T1000 (cell line): ENCODE results near the gene DNER.
"Not testable (repeated sequence)": the region's sequence is repeated elsewhere in the genome, so short reads cannot be mapped to it uniquely, and the experiment has no call there.

Experiments used
- DNase-seq: peaks from one replicate; lab custom pipeline; 2025; ENCODE audit warnings: mixed read lengths; lab: John Stamatoyannopoulos, UW

DNER gene

DNA sequence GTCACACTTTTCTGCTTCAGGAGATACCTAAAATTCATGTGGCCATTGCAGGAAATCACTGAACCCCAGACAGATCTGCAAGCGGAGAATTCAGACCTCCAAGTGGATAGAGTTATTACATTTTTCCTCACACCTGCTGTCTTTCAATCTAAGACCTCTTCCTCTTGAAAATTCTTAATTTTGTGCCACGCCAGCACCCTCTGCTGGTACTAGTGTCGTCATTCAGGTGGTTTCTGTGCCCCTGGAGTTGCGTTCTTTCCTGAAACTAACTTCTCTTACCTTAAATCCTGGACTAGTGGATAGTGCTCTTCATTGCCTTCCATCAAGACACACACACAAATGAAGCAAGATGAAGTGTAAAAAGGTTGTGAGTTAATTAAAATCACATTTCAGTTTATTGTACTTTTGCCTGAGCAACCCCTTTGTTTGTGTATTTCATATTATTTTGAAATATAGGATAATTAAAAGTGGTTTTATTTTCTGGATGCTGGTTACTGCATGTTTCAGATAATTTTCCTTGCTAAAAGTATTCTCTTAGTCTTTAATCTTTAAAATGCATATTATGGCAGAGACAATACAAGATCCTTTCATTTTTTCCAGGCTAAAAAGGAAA is 1.6 kb upstream of the DNER start:
- no peak for DNase-seq

DNA sequence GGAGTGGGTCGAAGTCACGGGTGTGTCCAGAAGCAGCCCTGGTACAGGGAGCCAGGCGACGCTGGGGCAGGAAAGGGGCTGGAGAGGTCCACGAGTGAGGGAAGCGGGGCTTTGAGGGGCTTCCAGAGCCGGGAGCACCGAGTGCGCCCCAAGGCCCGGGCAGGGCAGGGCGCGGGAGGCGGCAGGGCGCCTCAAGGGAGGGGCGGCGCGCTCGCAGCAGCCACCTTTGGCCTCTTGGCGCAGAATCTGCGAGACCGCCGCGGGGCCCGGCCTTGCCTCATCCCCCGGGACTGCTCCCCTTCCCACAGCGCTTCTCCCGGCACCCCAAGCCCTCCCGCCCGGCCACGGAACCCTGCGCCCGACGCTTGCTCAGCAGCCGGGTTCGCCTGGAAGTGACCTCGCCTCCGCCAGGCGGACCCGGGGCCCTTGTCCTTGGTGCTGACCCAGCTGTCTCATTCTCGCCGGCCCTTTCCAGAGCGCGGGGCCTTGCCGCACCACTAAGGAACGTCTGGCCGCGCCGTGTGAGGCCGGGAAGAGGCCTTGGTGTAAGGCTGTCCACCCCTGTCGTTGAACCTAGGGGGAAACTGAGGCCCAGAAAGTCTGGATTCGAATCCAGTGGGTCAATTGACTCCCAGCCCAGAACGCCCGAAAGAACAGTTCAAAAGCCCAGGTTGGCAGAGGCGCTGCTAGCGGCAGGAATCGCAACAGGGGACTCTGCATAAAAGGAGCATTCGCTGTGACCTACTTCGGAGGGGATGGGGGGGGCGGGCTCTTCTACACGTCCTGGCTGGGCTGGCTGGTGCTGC is 584 bp upstream of the DNER start:
- DNase-seq, result peak; percentile 51

DNA sequence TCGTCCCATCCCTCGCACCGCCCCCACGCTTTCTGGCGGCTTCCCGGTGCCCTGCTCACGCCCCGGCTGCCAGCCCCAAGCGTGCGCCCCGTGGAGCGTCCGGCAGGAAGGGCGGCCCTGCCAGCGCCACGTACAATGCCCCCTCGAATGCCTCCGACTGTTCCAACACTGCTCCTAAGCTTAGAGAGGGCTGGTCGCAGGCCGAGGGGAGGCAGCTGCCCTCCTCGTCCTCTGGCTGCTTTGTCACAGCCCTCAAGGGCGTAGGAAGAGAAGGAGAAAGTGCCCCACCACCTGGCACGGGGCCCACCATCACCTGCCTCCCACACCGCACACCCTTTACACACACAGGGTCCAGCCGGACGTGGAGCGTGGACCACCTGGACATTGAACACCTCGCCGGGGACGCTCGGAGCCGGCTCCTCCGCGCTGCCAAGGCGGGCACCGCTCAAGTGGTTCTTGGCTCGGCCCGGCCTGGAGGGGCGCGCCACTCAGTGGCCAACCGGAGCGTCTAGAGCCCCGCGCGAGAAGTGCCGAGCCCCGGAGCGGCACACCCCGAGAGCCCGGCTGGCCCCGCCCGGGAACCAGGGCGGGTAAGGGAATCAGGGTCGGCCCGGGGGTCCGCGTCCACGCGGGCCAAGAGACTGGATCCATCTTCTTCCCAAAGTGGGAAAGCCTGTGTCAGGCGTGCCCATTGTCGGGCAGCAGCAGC is 830 bp downstream of the DNER start:
- DNase-seq, result peak; percentile 49

DNA sequence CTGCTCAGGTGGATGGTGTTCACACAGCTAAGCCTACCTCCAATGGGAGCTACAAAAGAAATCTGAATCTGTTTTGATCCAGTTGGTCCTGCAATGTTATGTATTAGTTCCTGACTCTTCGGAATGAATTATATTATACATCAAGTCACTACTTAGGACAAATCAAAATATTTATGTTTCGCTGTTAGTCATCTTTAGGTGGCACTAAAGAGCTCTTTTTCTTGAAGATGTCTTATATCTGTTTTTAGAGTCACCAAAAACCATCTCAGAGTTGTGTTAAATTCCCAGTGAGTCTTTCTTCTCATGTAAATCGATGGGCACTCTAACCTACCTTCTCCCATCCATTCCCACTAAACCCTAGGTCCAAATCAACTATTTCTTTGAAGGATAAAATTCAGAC is 2.2 kb downstream of the DNER start:
- no peak for DNase-seq

DNA sequence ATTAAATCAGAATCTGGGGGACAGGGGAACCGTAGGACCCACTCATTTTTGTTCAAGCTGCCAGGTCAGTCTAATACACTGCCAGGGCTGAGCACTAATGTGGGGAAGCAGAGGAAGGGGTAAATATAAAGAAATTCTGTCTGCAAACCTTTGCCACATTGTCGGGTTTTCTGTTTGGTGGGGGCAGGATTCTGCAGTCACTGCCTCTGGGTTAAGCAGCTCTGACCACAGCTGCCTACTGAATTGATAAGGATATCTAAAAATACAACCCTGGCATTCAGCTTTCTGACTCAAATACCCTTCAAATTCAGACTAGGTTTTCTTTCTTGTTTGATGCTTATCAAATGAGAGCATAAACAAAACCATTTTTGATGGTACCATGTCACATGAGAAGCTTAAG is 6.0 kb downstream of the DNER start:
- no peak for DNase-seq

DNA sequence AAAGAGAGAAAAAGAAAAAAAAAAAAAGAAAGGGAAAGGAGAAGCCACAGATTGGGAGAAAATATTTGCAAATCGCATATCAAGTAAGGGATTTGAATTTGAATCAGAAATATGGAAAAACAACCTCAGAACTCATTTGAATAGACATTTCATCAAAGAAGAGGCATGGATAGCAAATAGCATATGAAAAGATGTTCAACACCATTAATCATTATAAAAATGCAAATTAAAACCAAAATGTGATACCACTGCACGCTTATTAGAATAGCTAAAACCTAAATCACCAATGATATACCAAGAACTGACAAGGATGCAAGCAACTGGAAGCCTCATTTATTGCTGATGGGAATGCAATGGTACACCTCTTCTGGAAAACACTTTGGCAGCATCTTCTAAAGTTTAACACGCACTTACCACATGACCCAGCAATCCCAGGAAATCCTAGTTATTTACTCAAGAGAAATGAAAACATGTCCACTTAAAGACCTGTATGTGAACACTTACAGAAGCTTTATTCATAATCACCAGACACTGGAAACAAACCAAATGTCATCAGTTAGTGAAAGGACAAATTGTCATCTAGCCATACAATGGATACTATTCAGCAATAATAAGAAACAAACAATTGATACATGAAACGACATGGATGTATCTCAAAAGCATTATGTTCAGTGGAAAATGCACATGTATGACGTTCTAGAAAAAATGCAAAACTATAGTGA is 10.3 kb downstream of the DNER start:
- DNase-seq, result no peak

DNA sequence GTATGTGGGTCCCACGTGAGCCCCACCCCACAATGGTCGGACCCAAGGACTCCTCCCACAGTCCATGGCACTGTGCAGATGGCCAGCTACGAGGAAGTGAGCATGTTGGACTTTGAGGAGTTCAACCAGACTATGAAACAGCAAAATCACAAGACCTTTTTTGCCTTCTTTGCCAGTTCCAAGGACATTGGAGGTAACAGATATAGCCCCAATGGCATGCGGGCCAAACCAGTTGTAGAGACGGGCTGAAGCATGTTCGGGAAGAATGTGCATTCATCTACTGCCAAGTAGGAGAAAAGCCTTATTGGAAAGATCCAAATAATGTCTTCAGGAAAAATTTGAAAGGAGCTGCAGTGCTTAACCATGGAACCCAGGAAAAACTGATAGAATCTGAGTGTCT is 12.6 kb downstream of the DNER start:
- DNase-seq, result no peak

DNA sequence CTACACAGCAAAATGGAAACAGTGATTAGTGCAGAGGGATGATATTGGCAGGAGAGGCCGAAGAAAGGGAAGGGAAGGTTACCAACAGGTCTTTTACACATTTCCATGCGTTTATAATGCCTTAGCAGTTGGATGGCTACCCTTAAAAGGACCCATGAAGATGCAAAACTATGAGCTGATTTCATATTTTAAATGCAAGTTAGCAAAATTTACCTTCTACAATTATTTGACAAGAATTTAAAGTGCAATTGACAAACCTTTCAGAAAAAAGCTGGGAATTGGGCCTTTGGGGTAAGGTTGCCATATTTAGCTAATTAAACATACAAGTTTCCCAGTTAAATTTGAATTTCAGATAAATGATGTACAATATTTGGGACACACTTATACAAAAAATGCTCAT is 13.3 kb downstream of the DNER start:
- no peak for DNase-seq

DNA sequence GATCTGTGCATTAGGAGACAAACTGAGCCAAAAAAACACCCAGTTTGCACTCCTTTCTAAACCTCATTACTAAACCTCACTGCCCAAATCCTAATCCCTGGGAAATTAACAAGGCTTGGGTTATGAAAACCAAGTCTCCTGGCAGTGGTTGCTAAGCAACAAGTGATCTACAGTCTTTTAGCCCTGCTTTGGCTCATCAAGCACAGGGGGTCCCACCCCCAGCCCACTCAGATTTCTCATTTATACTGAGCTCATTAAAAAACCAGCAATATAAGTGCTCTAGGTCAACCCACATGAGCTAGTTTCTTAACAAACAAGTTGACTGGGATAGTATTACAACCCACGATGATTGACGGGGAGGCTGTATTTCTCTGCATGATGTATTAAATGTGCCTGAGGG is 18.4 kb downstream of the DNER start:
- no peak for DNase-seq

DNA sequence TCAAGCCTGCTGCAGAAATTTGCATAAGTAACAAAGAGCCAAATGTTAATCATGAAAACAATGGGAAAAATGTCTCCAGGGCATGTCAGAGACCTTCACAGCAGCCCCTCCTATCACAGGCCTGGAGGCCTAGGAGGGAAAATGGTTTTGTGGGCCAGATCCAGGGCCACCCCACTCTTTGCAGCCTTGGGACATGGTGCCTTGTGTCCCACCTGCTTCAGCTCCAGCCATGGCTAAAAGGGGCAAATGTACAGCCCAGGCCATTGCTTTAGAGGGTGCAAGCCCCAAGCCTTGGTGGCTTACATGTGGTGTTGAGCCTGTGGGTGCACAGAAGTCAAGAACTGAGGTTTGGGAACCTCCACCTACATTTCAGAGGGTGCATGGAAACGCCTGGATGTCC is 20.5 kb downstream of the DNER start:
- DNase-seq, result not testable (repeated sequence)

DNA sequence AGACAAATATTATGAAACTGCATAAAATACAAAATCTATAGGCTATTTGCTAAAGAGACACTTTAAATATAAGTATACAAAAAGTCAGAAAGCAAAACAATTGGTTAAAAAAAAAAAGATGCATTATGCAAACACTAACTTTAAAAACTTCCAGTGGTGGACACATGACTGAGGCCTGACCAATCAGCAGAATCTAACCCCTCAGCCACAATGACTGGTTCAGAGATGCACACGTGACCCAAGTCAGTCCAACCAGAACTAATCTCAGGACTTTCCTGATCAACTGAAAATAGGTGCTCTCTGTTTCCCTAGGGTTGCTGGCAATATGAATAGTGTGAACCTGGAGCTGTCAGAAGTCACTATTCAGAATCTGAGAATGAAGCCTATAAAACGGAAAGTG is 22.7 kb downstream of the DNER start:
- no peak for DNase-seq

DNA sequence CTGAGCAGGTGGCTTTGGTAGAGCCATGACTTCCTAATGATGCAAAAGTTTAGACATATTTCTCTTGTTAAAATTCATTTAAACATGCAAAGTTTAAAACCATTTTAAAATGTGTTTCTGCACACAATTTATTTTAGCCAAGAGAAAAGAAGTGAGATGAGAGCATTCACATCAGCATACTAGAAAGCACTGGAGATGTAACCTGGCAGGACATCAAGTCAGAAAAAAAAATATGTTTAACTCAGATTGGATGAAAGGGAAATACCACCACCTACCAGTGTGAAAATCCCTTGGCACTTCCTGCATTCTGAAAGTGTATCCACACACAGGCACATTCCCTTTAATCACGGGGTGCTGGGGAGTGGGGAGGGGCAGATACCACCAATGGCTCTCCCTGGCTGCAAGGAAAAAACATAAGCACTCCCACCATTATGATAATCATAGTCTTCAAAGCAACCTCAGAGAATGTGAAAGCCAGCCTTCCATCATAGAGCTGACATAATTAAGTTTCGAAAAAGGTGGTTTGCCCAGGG is 25.0 kb downstream of the DNER start:
- no peak for DNase-seq

DNA sequence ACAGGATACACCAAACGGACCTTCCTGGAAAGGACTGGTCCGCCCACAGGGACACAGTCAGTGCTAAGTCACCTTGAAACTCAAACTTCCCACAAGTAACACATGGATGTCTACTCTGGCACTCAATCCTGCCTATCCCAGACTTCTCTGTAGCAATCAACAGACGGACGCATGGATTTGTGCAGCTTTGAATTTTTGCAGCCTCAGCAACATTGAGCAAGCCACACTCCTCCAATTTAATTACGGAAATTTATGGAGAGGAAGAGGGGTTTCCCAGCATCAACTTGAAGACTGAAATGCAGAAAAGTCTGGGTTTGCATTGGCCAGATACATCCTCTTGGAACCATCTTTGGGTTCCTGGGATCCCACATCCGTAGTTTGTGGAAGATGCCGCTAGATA is 26.2 kb downstream of the DNER start:
- DNase-seq, result no peak

DNA sequence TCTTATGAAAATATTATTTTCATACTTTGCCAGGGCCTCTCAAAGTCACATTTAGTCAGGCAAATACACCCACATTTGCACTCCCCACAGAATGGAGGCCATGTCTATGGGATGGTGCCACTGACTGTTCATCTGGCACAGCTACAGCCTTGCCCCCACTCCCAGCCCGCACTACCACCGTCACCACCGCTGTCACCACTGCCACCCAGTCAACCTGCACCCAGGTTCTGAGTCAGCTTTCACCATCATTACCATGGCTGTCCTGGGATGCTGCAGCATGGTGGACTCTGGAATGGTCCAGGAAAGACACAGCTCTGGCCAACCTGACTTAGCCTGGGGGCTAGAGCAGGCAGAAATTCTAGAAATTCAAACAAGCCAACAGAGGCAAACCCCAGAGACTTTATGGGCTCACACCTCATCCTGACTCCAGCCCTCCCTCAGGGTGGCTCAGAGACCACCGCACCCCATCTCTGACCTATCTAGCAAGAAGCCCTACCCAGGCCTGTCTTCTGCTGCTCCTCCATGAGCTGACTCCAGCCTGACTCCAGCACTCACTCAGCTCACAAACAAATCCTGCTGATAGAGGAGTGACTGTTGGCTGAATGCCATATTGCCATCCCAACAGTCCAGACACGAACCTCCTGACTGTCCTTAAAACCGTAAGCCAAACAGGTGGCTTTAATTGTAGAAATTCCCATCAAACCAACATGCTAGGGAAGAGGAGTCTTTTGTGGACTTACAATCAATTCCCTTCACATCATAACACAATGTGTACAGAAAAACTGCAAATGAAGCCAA is 28.0 kb downstream of the DNER start:
- no peak for DNase-seq

DNA sequence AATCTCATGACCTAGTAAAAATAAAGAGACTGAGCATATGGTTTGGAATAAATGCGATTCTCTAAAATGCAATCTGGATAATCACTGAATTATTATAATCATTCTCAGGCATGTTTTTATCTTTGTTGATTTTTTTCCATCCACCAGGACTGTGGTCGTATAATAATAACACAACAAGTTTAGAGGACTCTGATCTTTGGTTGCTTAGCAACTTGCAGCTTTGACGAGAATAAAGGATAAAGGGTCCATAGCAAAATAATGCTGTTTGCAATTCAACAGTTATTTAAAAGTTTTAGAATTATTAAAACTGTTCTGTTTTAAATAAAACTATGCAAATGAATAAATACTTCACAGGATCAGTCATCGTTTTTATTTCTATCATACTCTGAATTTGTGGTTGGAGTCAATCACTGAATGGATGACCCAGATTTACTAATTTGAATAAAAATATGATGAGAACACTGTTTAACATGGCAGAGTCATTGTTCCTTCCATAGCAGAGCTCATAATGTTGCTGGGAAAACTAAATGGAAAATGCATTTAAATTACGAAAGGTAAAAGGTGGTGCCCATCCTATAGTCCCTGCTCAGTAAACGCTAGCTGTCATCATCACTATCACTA is 29.3 kb downstream of the DNER start:
- no peak for DNase-seq

DNA sequence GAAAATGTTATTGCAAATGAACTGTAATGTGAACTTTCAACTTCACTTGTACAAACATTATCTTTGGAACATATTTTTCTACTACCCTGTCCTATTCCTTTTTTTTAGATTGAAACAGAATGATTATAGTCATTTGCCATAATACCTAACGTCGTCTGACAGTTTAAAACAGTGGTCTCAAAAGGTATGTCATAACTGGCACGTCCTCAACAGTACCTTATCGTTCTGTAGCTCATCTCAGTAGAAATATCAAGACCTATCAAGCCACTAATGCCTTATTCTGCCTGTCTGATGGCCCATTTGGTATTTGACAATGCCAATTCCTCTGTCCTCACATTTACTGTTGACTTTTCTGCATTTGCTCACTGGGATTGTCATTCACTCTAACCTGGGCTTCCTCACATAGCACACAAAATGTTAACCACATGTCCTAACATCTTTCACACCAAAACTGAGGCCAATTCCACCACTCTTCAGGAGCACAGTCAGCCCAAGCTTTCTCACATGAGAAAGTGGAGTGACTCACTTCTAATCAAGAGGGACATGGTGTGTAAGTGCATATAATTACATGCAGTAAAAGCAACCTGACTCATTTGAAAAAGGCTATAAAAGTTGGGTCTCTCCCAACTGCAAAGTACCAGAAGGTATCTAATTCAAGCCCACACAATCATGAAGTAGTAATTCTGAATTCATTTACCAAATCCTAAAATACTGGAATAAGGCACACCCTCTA is 34.8 kb downstream of the DNER start:
- no peak for DNase-seq

DNA sequence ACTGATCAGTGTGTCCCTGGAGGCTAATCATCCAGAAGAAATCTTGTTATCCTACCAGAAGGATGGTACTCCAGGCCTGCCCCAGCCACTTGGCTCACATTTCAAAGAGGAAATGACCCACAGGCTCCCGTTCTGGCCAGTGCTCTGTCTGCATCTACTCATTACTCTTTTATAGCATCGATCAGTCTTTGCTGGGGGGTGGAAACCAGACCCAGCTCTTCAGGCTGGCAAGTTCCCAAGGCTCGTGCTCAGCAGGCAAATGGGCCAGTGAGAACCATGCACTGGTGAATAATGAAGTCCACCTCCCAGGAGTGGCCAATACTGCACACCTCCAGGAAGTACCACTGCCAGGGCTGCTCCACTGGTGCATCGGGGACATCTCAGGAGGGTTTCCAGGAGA is 38.8 kb downstream of the DNER start:
- DNase-seq, result peak; percentile 51

DNA sequence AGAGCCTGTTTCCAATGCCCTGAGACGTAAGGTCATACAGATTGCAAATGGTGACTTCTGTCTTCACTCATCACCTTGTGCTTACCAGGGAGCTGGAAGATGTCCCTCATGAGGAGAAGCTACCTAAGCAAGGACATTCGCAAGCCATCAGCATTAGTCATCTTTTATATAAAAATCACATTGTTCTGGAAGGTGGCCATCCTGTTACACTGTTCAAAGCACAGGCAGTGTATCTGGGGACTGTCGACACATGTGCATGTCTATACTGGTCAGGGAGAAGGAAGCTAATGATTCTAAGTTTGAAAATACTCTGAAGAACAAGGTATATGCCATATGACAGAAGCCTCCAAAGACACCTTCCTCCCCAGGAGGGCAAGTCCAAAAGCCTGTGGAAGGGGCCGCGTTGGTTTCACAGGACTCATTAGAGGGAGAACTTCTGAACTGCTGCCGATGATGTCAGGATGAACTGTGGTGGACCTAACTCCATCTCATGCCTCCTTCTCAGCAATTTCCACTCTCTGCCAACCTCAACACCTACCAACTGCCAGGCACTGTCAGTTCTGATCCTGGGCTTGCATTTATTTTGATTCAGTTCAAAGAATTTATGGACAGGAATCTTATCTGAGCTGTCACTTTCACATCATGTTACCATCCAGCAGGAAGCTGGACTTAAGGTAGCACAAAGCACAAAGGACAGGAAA is 39.4 kb downstream of the DNER start:
- DNase-seq, result no peak

DNA sequence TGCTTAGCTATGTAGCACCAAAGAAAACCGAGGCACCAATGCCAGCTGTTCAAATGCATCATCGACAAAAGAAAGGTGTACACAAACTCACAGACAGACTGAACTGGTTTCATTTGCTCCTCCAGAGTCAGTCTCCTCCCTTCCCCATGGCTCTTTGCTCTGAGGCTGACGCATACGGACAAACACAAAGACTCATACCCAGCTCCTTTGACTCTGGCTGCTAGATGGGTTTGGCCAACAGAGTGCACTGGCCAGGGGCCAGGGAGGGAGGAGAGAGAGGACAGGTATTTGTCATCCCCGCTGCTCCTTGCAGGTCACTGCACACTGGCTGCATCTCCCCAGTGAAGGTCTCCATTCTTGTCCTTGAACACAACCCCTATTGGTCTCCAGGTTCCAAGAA is 40.7 kb downstream of the DNER start:
- no peak for DNase-seq

DNA sequence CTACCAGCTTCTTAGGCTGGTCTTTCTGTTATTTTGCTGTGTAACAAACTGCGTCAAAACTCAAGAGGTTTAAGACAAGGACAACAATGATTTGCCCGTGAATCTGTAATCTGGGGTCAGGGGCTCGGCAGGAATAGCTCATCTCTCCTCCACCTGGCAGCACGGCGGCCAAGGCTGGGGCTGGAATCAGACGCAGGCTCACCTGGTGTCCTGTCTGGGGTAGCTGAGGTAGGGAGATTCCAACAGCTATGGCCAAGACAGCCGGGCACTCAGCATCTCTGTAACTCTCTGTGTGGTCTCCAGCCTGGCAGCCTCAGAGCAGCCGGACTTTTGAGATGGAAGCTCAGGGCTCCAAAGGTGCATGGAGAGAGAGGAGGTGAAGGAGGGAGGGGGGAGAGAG is 42.3 kb downstream of the DNER start:
- DNase-seq, result no peak
